ENCODE data around the gene COLEC12. TPM values are rescaled to one million over a fixed set of nuclear protein-coding genes. Genes with fewer than 3 reads are reported as not detected.

COLEC12 gene
- total RNA-seq, 1 donor from 2014 or later = 70.0 TPM

GRCh38 chr18:334575-335132 is 165.8 kb downstream of the COLEC12 start:
- H3K4me3 Mint-ChIP-seq = no peak overlapping the region
- no peak for TF ChIP-seq CTCF (IDR thresholded peaks at IDR 0.05; ENCODE audit: unreplicated experiment)
- peaks cover 42% of the 10 kb centered on the region for H3K36me3 Mint-ChIP-seq
- DNase-seq (ENCODE audit: low spot score in 2 of 2, unreplicated experiment in 2 of 2) = no peak
- no peaks in the 10 kb centered on the region for H3K27me3 Mint-ChIP-seq (ENCODE audit: low read depth)
- H3K9me3 Mint-ChIP-seq = no peaks in the 10 kb centered on the region
- H3K27ac Mint-ChIP-seq = no peak overlapping the region
- H3K4me1 Mint-ChIP-seq = peaks cover 20% of the 10 kb centered on the region

GRCh38 chr18:332721-333510 is 167.6 kb downstream of the COLEC12 start:
- Mint-ChIP-seq H3K4me1 (peaks cover 22% of the 10 kb centered on the region), H3K27me3 (ENCODE audit: low read depth) (no peaks in the 10 kb centered on the region), H3K9me3 (no peaks in the 10 kb centered on the region), H3K27ac (peak overlapping the region; percentile 88), H3K4me3 (no peak overlapping the region), H3K36me3 (peaks cover 51% of the 10 kb centered on the region)
- TF ChIP-seq CTCF (IDR thresholded peaks at IDR 0.05; ENCODE audit: unreplicated experiment) = no peak
- no peak for DNase-seq (ENCODE audit: low spot score in 2 of 2, unreplicated experiment in 2 of 2)

DNA sequence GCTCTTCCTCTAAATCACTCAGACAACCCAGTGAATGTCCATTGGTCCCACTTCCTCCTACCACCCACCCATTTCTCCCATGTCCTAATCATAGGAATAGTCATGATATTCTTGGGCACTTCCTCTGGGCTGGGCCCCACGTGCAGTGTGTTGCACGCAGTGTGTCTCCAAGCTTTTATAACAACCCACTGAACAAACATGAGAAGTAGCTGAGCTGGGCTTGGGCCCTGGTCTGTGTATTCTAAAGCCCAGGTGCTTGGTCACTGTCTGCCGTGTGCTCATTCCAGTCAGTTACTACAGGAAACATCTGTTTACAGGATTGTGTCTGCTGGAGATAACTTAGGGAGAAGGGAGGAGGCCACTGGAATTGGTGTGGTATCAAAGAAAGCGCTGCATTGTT is 168.5 kb downstream of the COLEC12 start:
- H3K9me3 Mint-ChIP-seq = no peaks in the 10 kb centered on the region
- no peak overlapping the region for H3K4me3 Mint-ChIP-seq
- peak overlapping the region; percentile 8 for H3K27ac Mint-ChIP-seq
- no peak for DNase-seq (ENCODE audit: low spot score in 2 of 2, unreplicated experiment in 2 of 2)
- TF ChIP-seq CTCF (IDR thresholded peaks at IDR 0.05; ENCODE audit: unreplicated experiment) = no peak
- H3K27me3 Mint-ChIP-seq (ENCODE audit: low read depth) = no peaks in the 10 kb centered on the region
- peaks cover 29% of the 10 kb centered on the region for H3K4me1 Mint-ChIP-seq
- H3K36me3 Mint-ChIP-seq = peaks cover 57% of the 10 kb centered on the region

GRCh38 chr18:331221-331821 is 169.2 kb downstream of the COLEC12 start:
- no peak for TF ChIP-seq CTCF (IDR thresholded peaks at IDR 0.05; ENCODE audit: unreplicated experiment)
- no peaks in the 10 kb centered on the region for H3K9me3 Mint-ChIP-seq
- peaks cover 29% of the 10 kb centered on the region for H3K4me1 Mint-ChIP-seq
- DNase-seq (ENCODE audit: low spot score in 2 of 2, unreplicated experiment in 2 of 2) = no peak
- H3K36me3 Mint-ChIP-seq = peaks cover 61% of the 10 kb centered on the region
- H3K4me3 Mint-ChIP-seq = no peak overlapping the region
- H3K27me3 Mint-ChIP-seq (ENCODE audit: low read depth) = no peaks in the 10 kb centered on the region
- peak overlapping the region; percentile 67 for H3K27ac Mint-ChIP-seq

GRCh38 chr18:328928-329327 is 171.6 kb downstream of the COLEC12 start:
- Mint-ChIP-seq H3K27me3 (ENCODE audit: low read depth) (no peaks in the 10 kb centered on the region), H3K9me3 (no peaks in the 10 kb centered on the region), H3K27ac (no peak overlapping the region), H3K4me3 (no peak overlapping the region), H3K36me3 (peaks cover 52% of the 10 kb centered on the region), H3K4me1 (peaks cover 30% of the 10 kb centered on the region)
- TF ChIP-seq CTCF (IDR thresholded peaks at IDR 0.05; ENCODE audit: unreplicated experiment) = no peak
- no peak for DNase-seq (ENCODE audit: low spot score in 2 of 2, unreplicated experiment in 2 of 2)

Data from mesothelial cell of epicardium (in vitro differentiated cells).